Measurements from ENCODE around the gene ZNF844. TPM values are rescaled to one million over a fixed set of nuclear protein-coding genes. Genes with fewer than 3 reads are reported as not detected.

ZNF844 gene
- 10 to 100 TPM in 1 of 4 donors, 1 to 10 TPM in 3; 2.5 to 13.4 (median 4.8) TPM for total RNA-seq

GRCh38 chr19:12064590-12065538 lies at the start of gene ZNF844:
TSS of gene ZNF844 (plus strand) at chr19:12064731. CDS start at chr19:12064874, 143 bp downstream.
- no peak for TF ChIP-seq CTCF (IDR thresholded peaks at IDR 0.05)
- DNase-seq (ENCODE audit: low spot score) (peak; percentile 97), ATAC-seq (ENCODE audit: low FRiP score) (peak; percentile 96)

GRCh38 chr19:12015015-12015752 lies 49.3 kb upstream of the ZNF844 start:
- ATAC-seq (ENCODE audit: low FRiP score): no peak

GRCh38 chr19:12015753-12016116 lies 48.8 kb upstream of the ZNF844 start:
- no peak for DNase-seq (ENCODE audit: low spot score)

More at GRCh38 chr19:12015015-12015752, 49.3 kb upstream of the ZNF844 start:
- TF ChIP-seq CTCF (IDR thresholded peaks at IDR 0.05): no peak
- no peak for DNase-seq (ENCODE audit: low spot score)

GRCh38 chr19:12034198-12034597 lies 30.3 kb upstream of the ZNF844 start:
- TF ChIP-seq CTCF (IDR thresholded peaks at IDR 0.05): no peak
- ATAC-seq (ENCODE audit: low FRiP score): no peak
- no peak for DNase-seq (ENCODE audit: low spot score)

More at GRCh38 chr19:12015753-12016116, 48.8 kb upstream of the ZNF844 start:
- TF ChIP-seq CTCF (IDR thresholded peaks at IDR 0.05): no peak
- no peak for ATAC-seq (ENCODE audit: low FRiP score)

- no peak for TF ChIP-seq CTCF (IDR thresholded peaks at IDR 0.05)
- DNase-seq (ENCODE audit: low spot score): no peak
- ATAC-seq (ENCODE audit: low FRiP score): no peak
These were observed 29.9 kb upstream of the ZNF844 start for GRCh38 chr19:12034620-12035019.

- no peak for TF ChIP-seq CTCF (IDR thresholded peaks at IDR 0.05)
- ATAC-seq (ENCODE audit: low FRiP score) (peak; percentile 99), DNase-seq (ENCODE audit: low spot score) (peak; percentile 94)
These were observed 29.0 kb upstream of the ZNF844 start, which contains the start of gene ZNF433 for GRCh38 chr19:12035220-12036172. TSS of gene ZNF433 (minus strand) at chr19:12035679. CDS start at chr19:12035539, 140 bp downstream.
